ENCODE measurements around the gene ADH7. TPM values are rescaled to one million over a fixed set of nuclear protein-coding genes. Genes with fewer than 3 reads are reported as not detected.

Gene ADH7
- total and polyA plus RNA-seq, 2 of the 8 experiments (the other 6 are each of a cell fraction or from before 2014, with no cell fraction given), result not detected

GRCh38 chr4:99390055-99390454 is 45.1 kb downstream of the ADH7 start (continued):
- TF ChIP-seq EP300 (IDR thresholded peaks at IDR 0.05; ENCODE audit: borderline replicate concordance in 1 of 2, low read depth in 2 of 2, low read length in 2 of 2), result no peak
- TF ChIP-seq SP4 (IDR thresholded peaks at IDR 0.05; ENCODE audit: low read length), result no peak
- TF ChIP-seq RAD21 (IDR thresholded peaks at IDR 0.05 in 1 of 2, conservative IDR thresholded peaks at IDR 0.05 in 1 of 2; ENCODE audit: low read depth in 2 of 2, low read length in 2 of 2), result no peak
- TF ChIP-seq RXRA (IDR thresholded peaks at IDR 0.05; ENCODE audit: insufficient read depth, low read depth, low read length), result no peak

All from H1 (cell line).